B cell (primary cell): ENCODE results near the gene STAMBPL1. TPM values are rescaled to one million over a fixed set of nuclear protein-coding genes. Genes with fewer than 3 reads are reported as not detected.

Experiments used
- ATAC-seq: fragments of 200-7000 bp; cut with Tn5 transposase; one replicate; pipeline ENCODE4 v1.10.0; 2021; ENCODE audit warnings: low read depth, mild to moderate bottlenecking, moderate number of reproducible peaks, moderate library complexity
- CTCF ChIA-PET: fragments of 350-600 bp; sonication (Branson Sonifier 250); formaldehyde crosslinking; loops from one replicate; lab custom pipeline; 2021; ENCODE audit warnings: antibody characterized with exemption, inconsistent platforms; lab: Charles Lee
- POLR2A ChIA-PET: fragments of 350-600 bp; sonication (Branson Sonifier 250); formaldehyde crosslinking; loops from one replicate; lab custom pipeline; 2021; ENCODE audit warnings: antibody characterized with exemption; lab: Charles Lee
- DNase-seq: peaks from one replicate; pipeline ENCODE4 v3.0.0; 2013
- H2AFZ ChIP-seq: 2 replicates; pipeline ENCODE4 v1.6.1; 2012; ENCODE audit warnings: mild to moderate bottlenecking, low read depth, low read length; ENCODE audit not compliant: insufficient read depth, poor library complexity, severe bottlenecking
- H3K27ac ChIP-seq, 2 donors: 1 replicate in 1 of 2; 2 replicates in 1 of 2; pipeline ENCODE4 v1.5.1; 2012 to 2013; ENCODE audit warnings: low read length in 2 of 2, mild to moderate bottlenecking in 2 of 2, moderate library complexity in 1 of 2
- H3K27me3 ChIP-seq, 4 experiments: fragments of 200-600 bp in 1 of 4; sonication (generic) in 1 of 4; replicated peaks in 1 of 4; 1 replicate in 2 of 4; 2 replicates in 2 of 4; pipeline versions ENCODE4 v1.6.1 to v1.7.0; 2013 to 2016; ENCODE audit warnings: low read length in 3 of 4, mild to moderate bottlenecking in 2 of 4, mixed read lengths in 1 of 4, moderate library complexity in 1 of 4; ENCODE audit not compliant: insufficient read depth in 4 of 4, control insufficient read depth in 3 of 4; ENCODE audit errors: control extremely low read depth in 1 of 4
- H3K36me3 ChIP-seq, 2 experiments: replicated peaks in 1 of 2; 1 replicate in 1 of 2; 2 replicates in 1 of 2; pipeline versions ENCODE4 v1.6.1 to v1.7.1; 2013; ENCODE audit warnings: low read length in 1 of 2; ENCODE audit not compliant: insufficient read depth in 2 of 2, control insufficient read depth in 1 of 2; ENCODE audit errors: control extremely low read depth in 1 of 2, extremely low read depth in 1 of 2
- H3K4me1 ChIP-seq, 2 donors: fragments of 200-600 bp in 1 of 2; sonication (generic) in 1 of 2; 1 replicate in 1 of 2; 2 replicates in 1 of 2; pipeline versions ENCODE4 v1.5.1 to v1.6.1; 2013 to 2017; ENCODE audit warnings: low read length in 2 of 2; ENCODE audit not compliant: control insufficient read depth in 2 of 2, insufficient read depth in 2 of 2
- H3K4me2 ChIP-seq: replicated peaks from 2 replicates; pipeline ENCODE3; 2012; ENCODE audit warnings: mild to moderate bottlenecking, low read depth, low read length; ENCODE audit not compliant: poor library complexity, severe bottlenecking
- H3K4me3 ChIP-seq, 5 experiments: fragments of 200-600 bp in 1 of 5; sonication (generic) in 1 of 5; 1 replicate in 3 of 5; 2 replicates in 2 of 5; pipeline versions ENCODE4 v1.5.1 to v1.7.0; 2011 to 2016; ENCODE audit warnings: low read length in 4 of 5, mild to moderate bottlenecking in 4 of 5, low read depth in 2 of 5, control low read depth in 1 of 5, moderate library complexity in 1 of 5; ENCODE audit not compliant: insufficient read depth in 1 of 5; ENCODE audit errors: control extremely low read depth in 1 of 5, extremely low read depth in 1 of 5
- H3K79me2 ChIP-seq: fragments of 200-600 bp; sonication (generic); one replicate; pipeline ENCODE4 v1.6.0; 2016; ENCODE audit warnings: low read length; ENCODE audit not compliant: control insufficient read depth, insufficient read depth
- H3K9ac ChIP-seq: fragments of 200-600 bp; sonication (generic); 2 replicates; pipeline ENCODE4 v1.6.1; 2017; ENCODE audit warnings: mild to moderate bottlenecking, low read length, moderate library complexity
- H3K9me3 ChIP-seq, 3 donors: one replicate each; pipeline versions ENCODE4 v1.6.1 to v1.7.1; 2013; ENCODE audit warnings: low read length in 2 of 3; ENCODE audit not compliant: control insufficient read depth in 2 of 3, insufficient read depth in 1 of 3; ENCODE audit errors: control extremely low read depth in 1 of 3
- H4K20me1 ChIP-seq: 2 replicates; pipeline ENCODE4 v1.6.0; 2012; ENCODE audit warnings: mild to moderate bottlenecking, low read length; ENCODE audit not compliant: insufficient read depth, control insufficient read depth, poor library complexity, severe bottlenecking
- H3K27ac Mint-ChIP-seq: one replicate; pipeline ENCODE4 v1.8.0; 2021; ENCODE audit warnings: mixed read lengths
- H3K27me3 Mint-ChIP-seq: one replicate; pipeline ENCODE4 v1.8.0; 2021; ENCODE audit warnings: mixed read lengths
- H3K4me1 Mint-ChIP-seq: one replicate; pipeline ENCODE4 v1.8.0; 2021; ENCODE audit warnings: mixed read lengths
- H3K4me3 Mint-ChIP-seq: one replicate; pipeline ENCODE4 v1.8.0; 2021; ENCODE audit warnings: mixed read lengths
- H3K9me3 Mint-ChIP-seq: one replicate; pipeline ENCODE4 v1.8.0; 2022; ENCODE audit warnings: mixed read lengths; ENCODE audit not compliant: insufficient read depth
- EZH2 ChIP-seq: IDR thresholded peaks from 2 replicates; pipeline ENCODE4 v1.6.1; 2012; ENCODE audit warnings: borderline replicate concordance, low read depth, mild to moderate bottlenecking, moderate library complexity, low read length; ENCODE audit not compliant: insufficient read depth, poor library complexity, severe bottlenecking
- WGBS: methylation state at CpG from one replicate; pipeline ENCODE4 v1.1.5; 2013; ENCODE audit warnings: missing lambda C conversion rate; ENCODE audit not compliant: insufficient coverage; 5-methylcytosine and 5-hydroxymethylcytosine counted together
- intact Hi-C: fragments of 100-400 bp; cut with micrococcal nuclease; formaldehyde crosslinking; loops from one replicate; pipeline ENCODE4 v1.10.0; 2022
- polyA plus RNA-seq: library from polyadenylated mRNA; depleted of rRNA; stranded (reverse); fragments of >200 nt; gene quantifications from 2 replicates; pipeline ENCODE4 v1.2.3, GENCODE V29; 2012
- total RNA-seq, 2 donors: library from RNA; stranded (reverse); fragments of 120-200 nt in 1 of 2; gene quantifications; 1 replicate in 1 of 2; 2 replicates in 1 of 2; pipeline versions ENCODE4 v1.2.3 to v1.2.4, GENCODE V29; 2013 to 2022
- TF ChIP-seq, protein P1 (sequence below): fragments of 200-600 bp; IDR thresholded peaks from one replicate; pipeline ENCODE4 v1.8.0; 2022; ENCODE audit warnings: antibody characterized with exemption, mild to moderate bottlenecking

STAMBPL1 gene
- total and polyA plus RNA-seq, 2 donors (not counting 1 experiment from before 2014, with no cell fraction given), result 50.3 to 64.2 TPM

DNA sequence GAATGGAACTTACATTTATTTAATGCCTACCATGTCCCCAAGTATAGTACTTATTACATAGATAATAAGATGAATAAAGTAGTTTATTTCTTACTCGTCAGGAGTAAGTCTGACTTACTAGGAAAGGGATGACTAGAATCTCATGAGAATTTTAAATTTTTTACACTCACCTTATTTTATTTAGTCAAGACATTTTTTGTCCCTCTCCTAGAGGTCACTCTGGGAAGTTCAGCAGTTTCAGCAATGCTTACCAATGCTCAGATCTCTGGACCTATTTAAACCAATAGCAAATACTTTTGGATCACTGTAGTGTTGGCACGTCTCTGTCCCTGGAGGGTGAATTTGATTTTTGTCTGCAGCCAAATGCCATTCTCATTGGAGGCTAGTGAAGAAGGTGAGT, 83.3 kb downstream of the STAMBPL1 start:
- no peak overlapping the region for H3K27ac Mint-ChIP-seq
- no peaks in the 10 kb centered on the region for H3K4me1 Mint-ChIP-seq
- no peaks in the 10 kb centered on the region for H3K9me3 ChIP-seq
- TF ChIP-seq, protein P1, sequence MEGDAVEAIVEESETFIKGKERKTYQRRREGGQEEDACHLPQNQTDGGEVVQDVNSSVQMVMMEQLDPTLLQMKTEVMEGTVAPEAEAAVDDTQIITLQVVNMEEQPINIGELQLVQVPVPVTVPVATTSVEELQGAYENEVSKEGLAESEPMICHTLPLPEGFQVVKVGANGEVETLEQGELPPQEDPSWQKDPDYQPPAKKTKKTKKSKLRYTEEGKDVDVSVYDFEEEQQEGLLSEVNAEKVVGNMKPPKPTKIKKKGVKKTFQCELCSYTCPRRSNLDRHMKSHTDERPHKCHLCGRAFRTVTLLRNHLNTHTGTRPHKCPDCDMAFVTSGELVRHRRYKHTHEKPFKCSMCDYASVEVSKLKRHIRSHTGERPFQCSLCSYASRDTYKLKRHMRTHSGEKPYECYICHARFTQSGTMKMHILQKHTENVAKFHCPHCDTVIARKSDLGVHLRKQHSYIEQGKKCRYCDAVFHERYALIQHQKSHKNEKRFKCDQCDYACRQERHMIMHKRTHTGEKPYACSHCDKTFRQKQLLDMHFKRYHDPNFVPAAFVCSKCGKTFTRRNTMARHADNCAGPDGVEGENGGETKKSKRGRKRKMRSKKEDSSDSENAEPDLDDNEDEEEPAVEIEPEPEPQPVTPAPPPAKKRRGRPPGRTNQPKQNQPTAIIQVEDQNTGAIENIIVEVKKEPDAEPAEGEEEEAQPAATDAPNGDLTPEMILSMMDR, result no peak
- no peak for TF ChIP-seq EZH2
- H3K4me1 ChIP-seq, result no peaks in the 10 kb centered on the region
- DNase-seq (no peak), ATAC-seq (no peak)
- ChIA-PET CTCF (interaction anchor here (1.2 kb wide), 1 partner anchor 29 kb away, joined by 3 read pairs; no protein-coding TSS in a partner anchor), POLR2A (no interaction called here)
- 100% methylated on average over 1 of the region's 2 CpGs for WGBS
- H3K79me2 ChIP-seq, result no peaks in the 10 kb centered on the region
- H4K20me1 ChIP-seq, result no peaks in the 10 kb centered on the region
- no peak overlapping the region for H2AFZ ChIP-seq
- no peak overlapping the region for H3K4me2 ChIP-seq
- H3K27me3 ChIP-seq, result no peaks in the 10 kb centered on the region
- no peak overlapping the region for H3K9ac ChIP-seq
- no peaks in the 10 kb centered on the region for H3K36me3 ChIP-seq
- H3K9me3 Mint-ChIP-seq, result no peaks in the 10 kb centered on the region
- intact Hi-C loops, result no loop called here
- H3K4me3 Mint-ChIP-seq, result no peak overlapping the region
- no peak overlapping the region for H3K27ac ChIP-seq
- H3K4me3 ChIP-seq, result no peak overlapping the region
- H3K27me3 Mint-ChIP-seq, result no peaks in the 10 kb centered on the region

DNA sequence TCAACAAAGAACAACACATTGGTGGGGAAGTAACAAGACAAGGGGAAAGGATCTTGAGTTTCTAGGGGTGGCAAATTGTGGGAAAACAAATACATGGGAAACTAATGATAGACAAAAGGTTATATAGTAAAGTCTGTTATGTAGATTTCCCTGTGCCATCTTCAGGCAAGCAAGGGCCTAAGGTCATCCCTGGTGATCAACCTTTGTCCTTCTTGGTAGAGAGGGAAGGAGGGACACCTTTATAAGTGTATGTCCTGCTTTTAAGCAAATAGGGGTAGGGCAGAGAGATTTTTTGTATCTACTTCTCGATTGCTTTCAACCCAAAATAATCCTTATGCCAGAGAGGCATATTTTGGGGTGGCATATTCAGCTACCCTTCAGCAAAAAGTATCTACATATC, 84.3 kb downstream of the STAMBPL1 start:
- H3K4me3 ChIP-seq, result no peak overlapping the region
- H3K27me3 ChIP-seq, result no peaks in the 10 kb centered on the region
- H3K9me3 ChIP-seq, result no peaks in the 10 kb centered on the region
- ATAC-seq (no peak), DNase-seq (no peak)
- no peak overlapping the region for H3K27ac Mint-ChIP-seq
- intact Hi-C loops, result no loop called here
- CTCF ChIA-PET, result interaction anchor here (1.2 kb wide), 1 partner anchor 30 kb away, joined by 3 read pairs; no protein-coding TSS in a partner anchor
- no peak for TF ChIP-seq EZH2
- TF ChIP-seq, protein P1, result no peak
- no peaks in the 10 kb centered on the region for H3K4me1 ChIP-seq
- no peak overlapping the region for H3K4me2 ChIP-seq
- no peak overlapping the region for H3K4me3 Mint-ChIP-seq
- no peak overlapping the region for H2AFZ ChIP-seq
- WGBS, result no CpG with 5 or more reads among the region's 1 CpG
- no peaks in the 10 kb centered on the region for H4K20me1 ChIP-seq
- no peaks in the 10 kb centered on the region for H3K36me3 ChIP-seq
- no peak overlapping the region for H3K9ac ChIP-seq
- POLR2A ChIA-PET, result no interaction called here
- no peaks in the 10 kb centered on the region for H3K27me3 Mint-ChIP-seq
- H3K4me1 Mint-ChIP-seq, result no peaks in the 10 kb centered on the region
- no peak overlapping the region for H3K27ac ChIP-seq
- no peaks in the 10 kb centered on the region for H3K9me3 Mint-ChIP-seq
- H3K79me2 ChIP-seq, result no peaks in the 10 kb centered on the region
